Epithelial cell of umbilical artery (primary cell): Measurements from ENCODE around the gene OR1J4. TPM values are rescaled to one million over a fixed set of nuclear protein-coding genes. Genes with fewer than 3 reads are reported as not detected.

Source experiments
- total RNA-seq: library from RNA; depleted of rRNA; stranded (reverse); fragments of >200 nt; gene quantifications from 2 replicates; pipeline ENCODE4 v1.2.3, GENCODE V29; 2014

Gene OR1J4, protein sequence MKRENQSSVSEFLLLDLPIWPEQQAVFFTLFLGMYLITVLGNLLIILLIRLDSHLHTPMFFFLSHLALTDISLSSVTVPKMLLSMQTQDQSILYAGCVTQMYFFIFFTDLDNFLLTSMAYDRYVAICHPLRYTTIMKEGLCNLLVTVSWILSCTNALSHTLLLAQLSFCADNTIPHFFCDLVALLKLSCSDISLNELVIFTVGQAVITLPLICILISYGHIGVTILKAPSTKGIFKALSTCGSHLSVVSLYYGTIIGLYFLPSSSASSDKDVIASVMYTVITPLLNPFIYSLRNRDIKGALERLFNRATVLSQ
- not detected in 2 replicates for total RNA-seq

DNA sequence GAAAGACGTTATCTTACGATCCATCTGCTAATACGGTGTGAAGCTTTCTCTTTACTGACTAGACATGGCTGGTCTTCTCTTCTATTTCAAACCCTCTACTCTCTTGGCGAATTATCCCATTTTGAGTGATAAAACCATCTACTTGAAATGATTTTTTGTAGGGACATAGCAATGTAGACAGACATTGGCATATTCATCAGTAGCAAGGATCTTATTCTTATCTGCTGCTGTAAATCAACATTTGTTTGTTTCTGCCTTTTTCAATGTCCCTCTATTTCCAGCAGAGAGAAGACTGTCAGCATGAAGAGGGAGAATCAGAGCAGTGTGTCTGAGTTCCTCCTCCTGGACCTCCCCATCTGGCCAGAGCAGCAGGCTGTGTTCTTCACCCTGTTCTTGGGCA, at the start of gene OR1J4:
Gene OR1J4, plus strand, starts transcription at position 301 of the 400 bp plus-strand sequence. Its CDS starts 0 bp downstream, at position 301.

DNA sequence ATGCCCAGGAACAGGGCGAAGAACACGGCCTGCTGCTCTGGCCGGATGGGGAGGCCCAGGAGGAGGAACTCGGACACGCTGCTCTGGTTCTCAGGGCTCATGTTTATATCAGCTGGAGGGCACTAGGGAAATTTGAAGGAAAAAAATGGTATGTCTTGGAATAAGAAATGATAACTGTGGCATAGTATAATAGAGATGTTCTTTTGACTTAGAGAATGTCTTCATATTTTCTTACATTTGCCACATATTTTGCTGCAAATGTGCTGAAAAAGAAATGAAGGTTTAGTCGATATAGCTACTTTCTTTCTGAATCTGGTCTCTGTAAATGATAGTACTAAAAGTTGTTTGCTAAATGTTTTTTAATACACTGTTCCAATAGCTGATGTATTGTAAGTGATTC, 41.1 kb upstream of the OR1J4 start, which contains the start of gene OR1J1:
Gene OR1J1, minus strand, starts transcription at position 101 of the 400 bp plus-strand sequence. Its CDS starts 0 bp downstream, at position 101.

DNA sequence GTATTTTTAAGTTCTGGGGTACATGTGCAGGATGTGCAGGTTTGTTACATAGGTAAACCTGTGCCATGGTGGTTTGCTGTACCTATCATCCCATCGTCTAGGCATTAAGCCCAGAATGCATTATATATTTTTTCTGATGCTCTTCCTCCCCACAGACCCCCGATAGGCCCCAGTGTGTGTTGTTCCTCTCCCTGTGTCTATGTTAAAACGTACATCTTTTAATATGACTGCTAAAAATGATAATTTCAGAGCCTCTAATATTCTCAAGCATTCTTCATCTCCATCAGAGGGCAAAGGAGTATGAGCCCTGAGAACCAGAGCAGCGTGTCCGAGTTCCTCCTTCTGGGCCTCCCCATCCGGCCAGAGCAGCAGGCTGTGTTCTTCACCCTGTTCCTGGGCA, 8.4 kb upstream of the OR1J4 start, which contains the start of gene OR1J2:
Gene OR1J2, plus strand, starts transcription at position 301 of the 400 bp plus-strand sequence. Its CDS starts 0 bp downstream, at position 301.

DNA sequence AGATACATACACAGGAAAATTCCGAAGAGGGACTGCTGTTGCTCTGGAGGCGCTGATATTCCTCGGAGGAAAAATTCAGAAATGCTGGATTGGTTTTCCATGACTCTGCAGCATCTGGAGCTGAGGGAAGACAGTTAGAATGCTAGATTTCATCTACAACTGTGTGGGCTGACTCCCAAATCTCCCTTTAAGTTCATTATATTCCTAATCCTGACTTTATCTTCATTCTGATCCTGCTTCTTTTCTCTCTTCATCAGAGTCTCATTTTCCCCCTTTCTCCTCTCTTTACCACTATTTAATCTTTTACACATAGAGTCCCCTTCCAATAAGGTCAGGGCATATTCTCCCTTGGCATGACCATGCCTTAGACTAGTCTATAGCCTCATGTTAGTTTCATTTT, 8.3 kb downstream of the OR1J4 start, which contains the start of gene OR1N1:
Gene OR1N1, minus strand, starts transcription at position 101 of the 400 bp plus-strand sequence. Its CDS starts 0 bp downstream, at position 101.

DNA sequence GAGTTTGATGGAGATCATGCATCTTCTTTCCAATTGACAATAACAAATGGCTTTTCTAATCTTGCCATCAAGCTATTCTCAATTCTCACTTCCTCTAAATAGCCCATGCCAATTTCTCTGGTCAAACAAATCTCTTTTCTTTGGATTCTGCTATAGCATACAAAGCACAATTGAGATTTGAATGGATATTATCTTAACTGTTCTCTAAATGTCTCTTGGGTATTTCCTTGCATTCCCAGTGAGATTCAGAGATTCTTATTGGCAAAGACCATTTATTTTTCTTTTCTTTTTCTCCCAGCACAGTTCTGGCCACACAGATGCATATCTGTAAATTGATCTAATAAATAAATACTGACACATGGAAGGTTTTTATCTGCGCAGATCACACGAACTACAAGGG, 33.9 kb downstream of the OR1J4 start, which contains the start of gene OR1N2:
Gene OR1N2, plus strand, starts transcription at position 301 of the 400 bp plus-strand sequence. CDS start 100 bp downstream, outside the sequence.

Other genes starting within 250 kb of the OR1J4 start
- gene PTGS1, start 148.1 kb upstream of the OR1J4 start, total RNA-seq: under 0.01 and 0.91 TPM in 2 replicates
- not detected in 2 replicates for gene OR1J1, start 41.2 kb upstream of the OR1J4 start, total RNA-seq
- gene OR1J2, start 8.3 kb upstream of the OR1J4 start, total RNA-seq: not detected in 2 replicates
- gene OR1N1, start 8.2 kb downstream of the OR1J4 start, total RNA-seq: not detected in 2 replicates
- gene OR1N2, start 34.0 kb downstream of the OR1J4 start, total RNA-seq: not detected in 2 replicates
- gene OR1L8, start 64.2 kb downstream of the OR1J4 start, total RNA-seq: not detected in 2 replicates
- not detected in 2 replicates for gene OR1Q1, start 95.6 kb downstream of the OR1J4 start, total RNA-seq
- not detected in 2 replicates for gene OR1B1, start 138.5 kb downstream of the OR1J4 start, total RNA-seq
- not detected in 2 replicates for gene OR1L1, start 142.6 kb downstream of the OR1J4 start, total RNA-seq
- gene OR1L3, start 156.0 kb downstream of the OR1J4 start, total RNA-seq: not detected in 2 replicates
- not detected in 2 replicates for gene OR1L4, start 204.8 kb downstream of the OR1J4 start, total RNA-seq
- not detected in 2 replicates for gene OR1L6, start 223.2 kb downstream of the OR1J4 start, total RNA-seq